ENCODE results near the gene CDH24. TPM values are rescaled to one million over a fixed set of nuclear protein-coding genes. Genes with fewer than 3 reads are reported as not detected.

CDH24 gene
- total and polyA plus RNA-seq, 2 of the 8 experiments (the other 6 are each of a cell fraction or from before 2014, with no cell fraction given), result 18.1 to 27.6 TPM

- no peak overlapping the region; a peak in 1 of 4 replicates for H3K4me2 ChIP-seq (ENCODE audit: insufficient read depth in 1 of 2, low read depth in 2 of 2, low read length in 2 of 2)
- H3K9me3 ChIP-seq (ENCODE audit: insufficient read depth in 2 of 2, low read depth in 1 of 2, low read length in 1 of 2), result no peaks in the 10 kb centered on the region
- H3K23ac ChIP-seq (ENCODE audit: insufficient read length), result no peak overlapping the region
- no peak overlapping the region for H4K5ac ChIP-seq (ENCODE audit: insufficient read length, low read depth, low read length)
- FAIRE-seq, result no peak
- H3K14ac ChIP-seq (ENCODE audit: insufficient read length), result no peak overlapping the region
- H3K27me3 ChIP-seq (replicated peaks in 1 of 4; ENCODE audit: control insufficient read depth in 3 of 4, extremely low read depth in 1 of 4, insufficient read depth in 3 of 4, low read length in 3 of 4), result no peaks in the 10 kb centered on the region
- H3K4me3 ChIP-seq (ENCODE audit: extremely low read depth in 1 of 4, insufficient read depth in 2 of 4, low read depth in 3 of 4, low read length in 4 of 4), result peak overlapping the region in 1 of 4 experiments; percentile 94; a peak in 1 of 8 replicates
- WGBS, 2 experiments (ENCODE audit: extremely low coverage in 1 of 2, insufficient coverage in 1 of 2, insufficient read length in 1 of 2, insufficient replicate concordance in 2 of 2, low coverage in 1 of 2, low lambda C conversion rate in 2 of 2, missing lambda C conversion rate in 1 of 2), result 88% methylated on average over 2 of the region's 2 CpGs; no CpG with 5 or more reads in 1 of the 2 experiments
- H3K79me1 ChIP-seq (ENCODE audit: low read depth, low read length), result peaks cover 11% of the 10 kb centered on the region
- H2BK12ac ChIP-seq (ENCODE audit: low read depth, low read length), result no peak overlapping the region
- H4K8ac ChIP-seq (ENCODE audit: extremely low read depth, insufficient read depth, low read length), result no peak overlapping the region
- POLR2A ChIA-PET (ENCODE audit: partially characterized antibody), result interaction anchor here (1.2 to 1.7 kb wide), 3 partner anchors 9 to 43 kb away, joined by 3 to 6 read pairs (median 3); partner anchors contain the start of gene CIROP
- no peak for DNase-seq (ENCODE audit: low read depth in 1 of 2, low spot score in 2 of 2)
- no peak overlapping the region for H2BK20ac ChIP-seq (ENCODE audit: low read length)
- no peak overlapping the region for H3K4ac ChIP-seq (replicated peaks; ENCODE audit: insufficient read length, low read depth, low read length)
- H4K91ac ChIP-seq (replicated peaks; ENCODE audit: insufficient read length, low read length), result no peak overlapping the region
- no peak overlapping the region for H2BK15ac ChIP-seq (ENCODE audit: low read length)
- H3K56ac ChIP-seq (replicated peaks; ENCODE audit: insufficient read length, low read depth, low read length), result no peak overlapping the region
- peaks cover 5% of the 10 kb centered on the region; the same call in 1 of the 2 replicates for H3K23me2 ChIP-seq (ENCODE audit: low read depth, low read length)
- H3K36me3 ChIP-seq (ENCODE audit: control insufficient read depth in 2 of 4, insufficient read depth in 4 of 4, low read length in 3 of 4), result peaks cover 28 to 55% (median 47%) of the 10 kb centered on the region in 4 experiments
- no peak overlapping the region for H3K9ac ChIP-seq (replicated peaks in 1 of 4; ENCODE audit: extremely low read depth in 1 of 4, low read depth in 3 of 4, low read length in 3 of 4)
- peaks cover 9 to 11% of the 10 kb centered on the region in 2 experiments for H4K20me1 ChIP-seq (replicated peaks in 1 of 2; ENCODE audit: control insufficient read depth in 1 of 2, insufficient read depth in 2 of 2, low read length in 2 of 2)
- H3K18ac ChIP-seq (ENCODE audit: extremely low read depth, low read length), result no peak overlapping the region
- peaks cover 18 to 66% of the 10 kb centered on the region in 2 experiments for H3K79me2 ChIP-seq (ENCODE audit: control insufficient read depth in 1 of 2, insufficient read depth in 2 of 2, low read length in 2 of 2)
- no peaks in the 10 kb centered on the region; a peak in 3 of 7 replicates for H3K4me1 ChIP-seq (replicated peaks in 1 of 4; ENCODE audit: control insufficient read depth in 3 of 4, insufficient read depth in 4 of 4, low read length in 3 of 4)
- H3K27ac ChIP-seq (ENCODE audit: low read depth, low read length), result no peak overlapping the region
- H2BK120ac ChIP-seq (replicated peaks; ENCODE audit: low read depth, low read length), result no peak overlapping the region
- CTCF ChIA-PET (ENCODE audit: partially characterized antibody), result interaction anchor here (1.9 to 4.6 kb wide), 2 partner anchors 16 to 37 kb away, joined by 6 to 56 read pairs; no protein-coding TSS in a partner anchor
- H2AFZ ChIP-seq (ENCODE audit: low read length), result no peak overlapping the region
- no peak overlapping the region for H2BK5ac ChIP-seq (ENCODE audit: low read depth, low read length)
- no peak overlapping the region for H2AK5ac ChIP-seq (ENCODE audit: low read depth, low read length)
- TF ChIP-seq JUN (IDR thresholded peaks at IDR 0.05; ENCODE audit: low read depth, low read length) (no peak), SUZ12 (IDR thresholded peaks at IDR 0.05; ENCODE audit: low read length) (no peak), SP4 (IDR thresholded peaks at IDR 0.05; ENCODE audit: low read length) (no peak), SAP30 (IDR thresholded peaks at IDR 0.05; ENCODE audit: insufficient read depth, insufficient replicate concordance, low read length) (no peak)
These were observed 35.8 kb upstream of the CDH24 start for GRCh38 chr14:23093104-23093503.

Measured in H1 (cell line).